Endothelial cell (in vitro differentiated cells): ENCODE measurements around the gene GRIK3. TPM values are rescaled to one million over a fixed set of nuclear protein-coding genes. Genes with fewer than 3 reads are reported as not detected.

Source experiments
- DNase-seq: peaks from one replicate; pipeline ENCODE4 v3.0.0; 2021; ENCODE audit warnings: low spot score
- H3K27ac Mint-ChIP-seq: one replicate; pipeline ENCODE4 v1.8.0; 2021; ENCODE audit warnings: mixed read lengths, inconsistent platforms; ENCODE audit not compliant: unreplicated experiment
- H3K27me3 Mint-ChIP-seq: one replicate; pipeline ENCODE4 v1.8.0; 2021; ENCODE audit warnings: mild to moderate bottlenecking, moderate library complexity, mixed read lengths, inconsistent platforms; ENCODE audit not compliant: unreplicated experiment
- H3K36me3 Mint-ChIP-seq: one replicate; pipeline ENCODE4 v1.8.0; 2021; ENCODE audit warnings: mild to moderate bottlenecking, low read depth, mixed read lengths, inconsistent platforms; ENCODE audit not compliant: unreplicated experiment
- H3K4me1 Mint-ChIP-seq: one replicate; pipeline ENCODE4 v1.8.0; 2021; ENCODE audit warnings: mild to moderate bottlenecking, mixed read lengths, inconsistent platforms; ENCODE audit not compliant: unreplicated experiment
- H3K4me3 Mint-ChIP-seq: one replicate; pipeline ENCODE4 v1.8.0; 2021; ENCODE audit warnings: mild to moderate bottlenecking, mixed read lengths, inconsistent platforms; ENCODE audit not compliant: unreplicated experiment
- H3K9me3 Mint-ChIP-seq: one replicate; pipeline ENCODE4 v1.8.0; 2021; ENCODE audit warnings: mixed read lengths, inconsistent platforms; ENCODE audit not compliant: unreplicated experiment
- total RNA-seq: library from RNA; stranded (reverse); fragmentation: NEBNext Ultra II Directional; extraction: Animal tissue kit (Norgen Biotek cat#: 25700); gene quantifications from one replicate; pipeline ENCODE4 v1.2.1, GENCODE V29; 2021; ENCODE audit not compliant: unreplicated experiment
- TF ChIP-seq, protein P1 (sequence below): fragments of 200-600 bp; sonication (generic); IDR thresholded peaks from one replicate; pipeline ENCODE4 v1.5.0; 2021; ENCODE audit warnings: antibody characterized with exemption; ENCODE audit not compliant: unreplicated experiment

GRIK3 gene
- total RNA-seq, 1 donor from 2014 or later, result 0.05 TPM

DNA sequence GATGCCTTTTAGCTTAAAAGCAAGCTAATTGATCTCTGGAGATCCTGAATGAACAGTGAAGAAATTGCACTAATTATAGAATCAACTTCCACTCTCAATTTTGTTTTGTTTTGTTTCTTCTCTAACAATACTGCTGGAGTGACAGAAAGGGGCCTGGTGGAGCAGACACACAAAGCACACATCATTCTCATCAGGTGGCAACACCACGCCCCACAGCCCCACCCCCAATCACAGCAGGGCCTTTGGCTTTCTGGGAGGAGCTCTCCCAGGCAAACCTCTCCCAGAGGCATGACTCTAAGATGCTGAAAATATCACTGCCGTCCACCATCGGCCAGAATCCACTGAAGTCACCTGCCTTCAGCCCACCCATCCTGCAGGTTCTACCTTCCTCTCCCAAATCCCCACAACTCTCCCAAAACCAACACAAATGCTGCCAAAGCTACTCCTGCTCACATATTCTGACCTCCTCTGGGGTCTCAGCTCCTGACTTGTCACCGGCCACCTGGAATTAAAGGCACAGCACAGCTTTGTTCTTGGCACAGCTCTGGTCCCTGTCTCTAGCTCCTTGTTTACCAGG, 120.7 kb downstream of the GRIK3 start:
- Mint-ChIP-seq H3K36me3 (no peaks in the 10 kb centered on the region), H3K4me3 (no peak overlapping the region), H3K27ac (no peak overlapping the region), H3K27me3 (peaks cover under 1% of the 10 kb centered on the region), H3K4me1 (no peaks in the 10 kb centered on the region), H3K9me3 (no peaks in the 10 kb centered on the region)
- no peak for DNase-seq
- TF ChIP-seq, protein P1, sequence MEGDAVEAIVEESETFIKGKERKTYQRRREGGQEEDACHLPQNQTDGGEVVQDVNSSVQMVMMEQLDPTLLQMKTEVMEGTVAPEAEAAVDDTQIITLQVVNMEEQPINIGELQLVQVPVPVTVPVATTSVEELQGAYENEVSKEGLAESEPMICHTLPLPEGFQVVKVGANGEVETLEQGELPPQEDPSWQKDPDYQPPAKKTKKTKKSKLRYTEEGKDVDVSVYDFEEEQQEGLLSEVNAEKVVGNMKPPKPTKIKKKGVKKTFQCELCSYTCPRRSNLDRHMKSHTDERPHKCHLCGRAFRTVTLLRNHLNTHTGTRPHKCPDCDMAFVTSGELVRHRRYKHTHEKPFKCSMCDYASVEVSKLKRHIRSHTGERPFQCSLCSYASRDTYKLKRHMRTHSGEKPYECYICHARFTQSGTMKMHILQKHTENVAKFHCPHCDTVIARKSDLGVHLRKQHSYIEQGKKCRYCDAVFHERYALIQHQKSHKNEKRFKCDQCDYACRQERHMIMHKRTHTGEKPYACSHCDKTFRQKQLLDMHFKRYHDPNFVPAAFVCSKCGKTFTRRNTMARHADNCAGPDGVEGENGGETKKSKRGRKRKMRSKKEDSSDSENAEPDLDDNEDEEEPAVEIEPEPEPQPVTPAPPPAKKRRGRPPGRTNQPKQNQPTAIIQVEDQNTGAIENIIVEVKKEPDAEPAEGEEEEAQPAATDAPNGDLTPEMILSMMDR, result no peak

DNA sequence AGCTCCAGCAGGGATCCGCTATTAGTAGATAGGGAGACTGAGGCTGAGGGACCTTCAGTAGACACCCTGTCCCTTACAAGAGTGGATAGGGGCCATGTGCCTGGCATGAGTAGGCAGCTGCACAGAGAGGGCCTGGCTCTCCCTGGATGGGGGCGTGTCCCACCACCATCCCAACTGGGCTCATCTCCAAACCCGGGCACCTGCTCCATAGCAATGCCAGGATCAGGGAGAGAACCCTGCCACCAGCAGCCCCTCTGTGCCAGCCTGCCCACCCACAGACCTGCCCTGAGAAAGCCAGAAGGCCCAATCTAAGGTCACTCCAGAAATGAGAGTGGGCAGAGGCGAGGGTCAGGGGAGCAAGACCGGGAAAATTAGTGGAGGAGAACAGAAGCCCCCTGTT, 121.3 kb downstream of the GRIK3 start:
- Mint-ChIP-seq H3K9me3 (no peaks in the 10 kb centered on the region), H3K4me3 (no peak overlapping the region), H3K27me3 (no peaks in the 10 kb centered on the region), H3K27ac (no peak overlapping the region), H3K36me3 (no peaks in the 10 kb centered on the region), H3K4me1 (no peaks in the 10 kb centered on the region)
- DNase-seq, result no peak
- TF ChIP-seq, protein P1, result no peak

DNA sequence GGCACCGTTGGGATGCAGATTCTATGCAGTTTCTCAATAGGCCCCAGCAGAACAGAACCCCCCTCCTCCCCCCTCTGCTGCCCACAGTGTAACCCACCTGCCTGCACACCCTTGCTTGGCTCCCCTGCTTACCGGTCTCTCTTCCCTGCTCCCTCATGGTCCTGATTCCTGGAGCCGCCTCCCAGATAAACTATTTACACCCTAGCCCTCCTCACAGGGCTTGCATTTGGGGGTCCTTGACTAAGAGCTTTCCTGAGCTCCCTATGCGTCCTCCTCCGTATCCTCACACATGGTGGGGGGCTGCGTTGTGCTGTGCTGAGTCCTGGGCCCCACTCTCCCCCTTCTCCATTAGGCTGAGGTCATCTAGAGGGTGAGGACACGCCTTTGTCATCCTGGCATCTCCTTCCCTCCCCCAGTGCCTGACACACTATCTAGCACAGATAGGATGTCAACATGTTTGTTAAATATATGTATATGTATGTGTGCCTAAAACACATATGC, 121.9 kb downstream of the GRIK3 start:
- H3K4me1 Mint-ChIP-seq, result no peaks in the 10 kb centered on the region
- H3K9me3 Mint-ChIP-seq, result no peaks in the 10 kb centered on the region
- no peak overlapping the region for H3K4me3 Mint-ChIP-seq
- DNase-seq, result no peak
- H3K27me3 Mint-ChIP-seq, result no peaks in the 10 kb centered on the region
- TF ChIP-seq, protein P1, result no peak
- no peaks in the 10 kb centered on the region for H3K36me3 Mint-ChIP-seq
- H3K27ac Mint-ChIP-seq, result peak overlapping the region; percentile 15

DNA sequence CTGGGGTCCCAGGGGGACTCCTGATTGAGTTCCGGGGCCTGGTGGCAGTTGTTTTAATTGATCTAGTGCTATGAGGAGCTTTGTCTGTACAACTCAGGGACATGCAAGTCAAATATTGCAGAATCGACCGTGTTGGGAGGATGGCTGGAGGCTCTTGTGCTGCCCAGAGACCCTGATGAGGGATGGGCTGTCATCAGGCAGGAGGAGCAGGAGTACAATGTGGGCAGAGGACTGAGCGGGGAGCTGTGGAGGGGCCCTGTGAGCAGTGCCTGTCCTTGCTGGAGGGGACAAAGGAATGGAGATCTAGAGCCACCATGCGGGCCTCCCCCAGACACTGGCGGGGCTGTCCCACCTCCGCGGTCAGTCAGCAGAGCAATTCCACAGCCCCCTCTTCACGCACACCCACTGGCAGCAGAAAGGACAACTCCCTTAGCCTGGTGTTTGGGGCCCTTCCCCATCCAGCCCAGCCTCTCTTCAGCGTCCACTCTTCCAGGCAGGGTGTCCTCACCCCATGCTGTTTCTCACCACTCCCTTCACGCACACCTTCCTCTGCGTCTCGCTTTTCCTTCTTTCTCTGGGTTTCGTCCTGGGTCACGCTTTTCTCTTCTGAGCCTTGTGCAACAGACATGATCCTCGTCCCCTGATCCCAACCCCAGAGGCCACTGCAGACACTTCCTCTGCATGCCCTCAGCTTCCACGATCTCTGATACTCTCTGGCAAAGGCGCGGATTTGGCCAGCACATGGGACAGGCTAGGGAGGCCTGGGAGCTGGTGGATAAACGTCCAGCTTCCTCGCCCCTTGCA, 122.6 kb downstream of the GRIK3 start:
- H3K4me3 Mint-ChIP-seq, result no peak overlapping the region

More for the DNA sequence above, 122.6 kb downstream of the GRIK3 start:
- Mint-ChIP-seq H3K36me3 (no peaks in the 10 kb centered on the region), H3K27me3 (no peaks in the 10 kb centered on the region), H3K4me1 (no peaks in the 10 kb centered on the region), H3K9me3 (no peaks in the 10 kb centered on the region), H3K27ac (no peak overlapping the region)
- DNase-seq, result no peak
- TF ChIP-seq, protein P1, result no peak
